H1 (cell line): ENCODE data around the gene MARK1.
A peak's percentile ranks its signal among the peaks of the same experiment; 100 is the strongest.

Experiments
- CEBPB ChIP-seq: IDR thresholded peaks from 2 replicates; pipeline ENCODE4 v1.6.1; 2012; ENCODE audit warnings: low read depth, low read length
- CTCF ChIP-seq, 3 experiments: IDR thresholded peaks; 1 replicate in 2 of 3; 2 replicates in 1 of 3; pipeline versions ENCODE4 v1.5.1 to v1.6.1; 2011; ENCODE audit warnings: low read length in 3 of 3, mild to moderate bottlenecking in 3 of 3, inconsistent platforms in 2 of 3, low read depth in 1 of 3, moderate library complexity in 1 of 3; ENCODE audit not compliant: insufficient read depth in 1 of 3; ENCODE audit errors: control extremely low read depth in 1 of 3
- EP300 ChIP-seq, 2 experiments: IDR thresholded peaks; 1 replicate in 1 of 2; 2 replicates in 1 of 2; pipeline ENCODE4 v1.6.1; 2011 to 2012; ENCODE audit warnings: low read depth in 2 of 2, low read length in 2 of 2, mild to moderate bottlenecking in 2 of 2, borderline replicate concordance in 1 of 2, inconsistent platforms in 1 of 2, moderate library complexity in 1 of 2
- HDAC2 ChIP-seq, 2 experiments: fragments of 300-600 bp in 1 of 2; sonication (generic) in 1 of 2; IDR thresholded peaks; 2 replicates each; pipeline ENCODE4 v1.6.1; 2011 to 2012; ENCODE audit warnings: low read depth in 2 of 2, low read length in 2 of 2, mild to moderate bottlenecking in 2 of 2, moderate library complexity in 2 of 2, borderline replicate concordance in 1 of 2, inconsistent platforms in 1 of 2
- HDAC6 ChIP-seq: IDR thresholded peaks from one replicate; pipeline ENCODE4 v1.7.1; 2012; ENCODE audit warnings: low read depth, mild to moderate bottlenecking, inconsistent platforms, low read length, moderate library complexity
- JUN ChIP-seq: IDR thresholded peaks from 2 replicates; pipeline ENCODE4 v1.6.1; 2011; ENCODE audit warnings: low read depth, mild to moderate bottlenecking, improper control_type of control experiment, low read length
- POLR2A ChIP-seq, 2 experiments: IDR thresholded peaks; 1 replicate in 1 of 2; 2 replicates in 1 of 2; pipeline ENCODE4 v1.6.1; 2011; ENCODE audit warnings: low read depth in 2 of 2, low read length in 2 of 2, mild to moderate bottlenecking in 2 of 2; ENCODE audit errors: control extremely low read depth in 1 of 2
- POLR2AphosphoS5 ChIP-seq: IDR thresholded peaks from 2 replicates; pipeline ENCODE4 v1.6.1; 2011; ENCODE audit warnings: low read depth, low read length
- SIN3A ChIP-seq, 2 experiments: IDR thresholded peaks in 1 of 2; conservative IDR thresholded peaks in 1 of 2; 2 replicates each; pipeline ENCODE4 v1.6.1; 2011 to 2012; ENCODE audit warnings: low read length in 2 of 2, improper control_type of control experiment in 1 of 2, low read depth in 1 of 2, mild to moderate bottlenecking in 1 of 2
- SIX5 ChIP-seq: IDR thresholded peaks from 2 replicates; pipeline ENCODE4 v1.6.1; 2011; ENCODE audit warnings: mild to moderate bottlenecking, low read depth, low read length
- SP2 ChIP-seq: IDR thresholded peaks from 2 replicates; pipeline ENCODE4 v1.6.1; 2012; ENCODE audit warnings: mild to moderate bottlenecking, low read length, inconsistent platforms
- SRF ChIP-seq: IDR thresholded peaks from 2 replicates; pipeline ENCODE4 v1.6.1; 2011; ENCODE audit warnings: mild to moderate bottlenecking, low read depth, low read length, moderate library complexity
- ZNF274 ChIP-seq: IDR thresholded peaks from 2 replicates; pipeline ENCODE4 v1.7.0; 2012; ENCODE audit warnings: low read length, borderline replicate concordance; ENCODE audit errors: extremely low read depth

- TF ChIP-seq SIX5 (no peak), SIN3A (conservative IDR thresholded peaks at IDR 0.05 in 1 of 2, IDR thresholded peaks at IDR 0.05 in 1 of 2; ENCODE audit: low read depth in 1 of 2, low read length in 2 of 2) (0 out of 4 replicates have a peak, but pooled peaks of 1 of the 2 experiments have one; percentile 18), CTCF (IDR thresholded peaks at IDR 0.05; ENCODE audit: control extremely low read depth in 1 of 3, insufficient read depth in 1 of 3, low read depth in 1 of 3, low read length in 3 of 3) (no peak), HDAC2 (IDR thresholded peaks at IDR 0.05; ENCODE audit: borderline replicate concordance in 1 of 2, low read depth in 2 of 2, low read length in 2 of 2) (no peak), SP2 (no peak), CEBPB (no peak), ZNF274 (no peak), POLR2AphosphoS5 (no peak; the same call in 1 of the 2 replicates), POLR2A (IDR thresholded peaks at IDR 0.05; ENCODE audit: control extremely low read depth in 1 of 2, low read depth in 2 of 2, low read length in 2 of 2) (peak; percentile 31 to 69), HDAC6 (no peak), EP300 (IDR thresholded peaks at IDR 0.05; ENCODE audit: borderline replicate concordance in 1 of 2, low read depth in 2 of 2, low read length in 2 of 2) (no peak), JUN (no peak), SRF (no peak)
Observed at GRCh38 chr1:220527908-220528678, at the start of gene MARK1.
